ENCODE data around the gene PCDHB1.

- TF ChIP-seq POLR2A (IDR thresholded peaks at IDR 0.05; ENCODE audit: low read length) (no peak), GATA1 (IDR thresholded peaks at IDR 0.05; ENCODE audit: low read depth, low read length) (no peak)
These were observed 43.5 kb downstream of the PCDHB1 start, which contains the start of gene PCDHB2 for GRCh38 chr5:141094481-141095262.
